ENCODE results near the gene PPM1B.

DNA sequence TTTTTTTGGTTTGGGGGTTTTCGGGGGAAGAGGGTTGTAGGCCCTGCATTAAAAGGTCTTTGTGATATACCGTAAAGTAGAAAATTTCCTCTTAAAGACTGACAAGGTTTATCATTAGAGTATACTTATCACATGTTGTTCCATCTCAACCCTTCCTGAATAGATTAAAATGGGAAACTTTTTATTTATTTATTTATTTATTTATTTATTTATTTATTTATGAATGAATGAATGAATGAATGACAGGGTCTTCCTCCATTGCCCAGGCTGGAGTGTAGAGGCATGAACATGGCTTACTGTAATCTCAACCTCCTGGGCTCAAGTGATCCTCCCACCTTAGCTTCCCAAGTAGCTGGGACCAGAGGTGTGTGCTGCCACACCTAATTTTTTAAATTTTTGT is 58.1 kb downstream of the PPM1B start:
- TF ChIP-seq POLR2AphosphoS5 (IDR thresholded peaks at IDR 0.05) (no peak), POLR2A (IDR thresholded peaks at IDR 0.05) (no peak), EP300 (IDR thresholded peaks at IDR 0.05) (no peak)
- TF ChIP-seq, protein P1, sequence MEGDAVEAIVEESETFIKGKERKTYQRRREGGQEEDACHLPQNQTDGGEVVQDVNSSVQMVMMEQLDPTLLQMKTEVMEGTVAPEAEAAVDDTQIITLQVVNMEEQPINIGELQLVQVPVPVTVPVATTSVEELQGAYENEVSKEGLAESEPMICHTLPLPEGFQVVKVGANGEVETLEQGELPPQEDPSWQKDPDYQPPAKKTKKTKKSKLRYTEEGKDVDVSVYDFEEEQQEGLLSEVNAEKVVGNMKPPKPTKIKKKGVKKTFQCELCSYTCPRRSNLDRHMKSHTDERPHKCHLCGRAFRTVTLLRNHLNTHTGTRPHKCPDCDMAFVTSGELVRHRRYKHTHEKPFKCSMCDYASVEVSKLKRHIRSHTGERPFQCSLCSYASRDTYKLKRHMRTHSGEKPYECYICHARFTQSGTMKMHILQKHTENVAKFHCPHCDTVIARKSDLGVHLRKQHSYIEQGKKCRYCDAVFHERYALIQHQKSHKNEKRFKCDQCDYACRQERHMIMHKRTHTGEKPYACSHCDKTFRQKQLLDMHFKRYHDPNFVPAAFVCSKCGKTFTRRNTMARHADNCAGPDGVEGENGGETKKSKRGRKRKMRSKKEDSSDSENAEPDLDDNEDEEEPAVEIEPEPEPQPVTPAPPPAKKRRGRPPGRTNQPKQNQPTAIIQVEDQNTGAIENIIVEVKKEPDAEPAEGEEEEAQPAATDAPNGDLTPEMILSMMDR (IDR thresholded peaks at IDR 0.05) = no peak
